GM18909 (cell line): ENCODE data around the gene NUDT3.
"Not testable (repeated sequence)": the region's sequence is repeated elsewhere in the genome, so short reads cannot be mapped to it uniquely, and the experiment has no call there.

ENCODE experiments used
- ATAC-seq: cut with Tn5 transposase; IDR thresholded peaks from one replicate; pipeline ENCODE4 v1.9.1; 2021; ENCODE audit warnings: mild to moderate bottlenecking; ENCODE audit not compliant: unreplicated experiment, poor library complexity

NUDT3 gene

GRCh38 chr6:34373511-34373910, 19.0 kb downstream of the NUDT3 start:
- ATAC-seq = no peak

DNA sequence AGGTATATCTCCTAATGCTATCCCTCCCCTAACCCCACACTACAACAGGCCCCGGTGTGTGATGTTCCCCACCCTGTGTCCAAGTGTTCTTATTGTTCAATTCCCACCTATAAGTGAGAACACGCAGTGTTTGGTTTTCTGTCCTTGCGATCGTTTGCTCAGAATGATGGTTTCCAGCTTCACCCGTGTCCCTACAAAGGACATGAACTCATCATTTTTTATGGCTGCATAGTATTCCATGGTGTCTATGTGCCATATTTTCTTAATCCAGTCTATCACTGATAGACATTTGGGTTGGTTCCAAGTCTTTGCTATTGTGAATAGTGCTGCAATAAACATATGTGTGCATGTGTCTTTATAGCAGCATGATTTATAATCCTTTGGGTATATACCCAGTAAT, 20.6 kb downstream of the NUDT3 start:
- ATAC-seq = not testable (repeated sequence)

DNA sequence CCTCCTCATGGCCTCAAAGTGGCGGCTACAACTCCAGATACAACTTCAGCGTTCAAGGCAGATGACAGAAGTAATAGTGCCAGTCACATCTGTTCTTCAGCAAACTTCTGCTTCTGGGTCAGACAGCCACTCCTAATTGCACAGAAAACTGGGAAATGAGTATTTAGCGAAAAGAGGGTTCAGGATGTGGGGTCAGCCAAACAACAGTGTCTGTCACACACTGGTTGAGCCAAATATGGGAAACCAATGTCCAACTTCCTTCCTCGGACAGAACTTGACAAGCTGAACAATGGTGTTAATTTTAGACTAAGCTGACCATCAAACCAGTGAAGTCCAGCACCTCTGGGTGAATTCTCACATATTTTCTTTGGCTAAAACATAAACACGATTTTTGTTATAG, 22.1 kb downstream of the NUDT3 start:
- no peak for ATAC-seq

GRCh38 chr6:34369385-34369784, 23.1 kb downstream of the NUDT3 start:
- no peak for ATAC-seq

- ATAC-seq = no peak
These were observed 25.9 kb downstream of the NUDT3 start for GRCh38 chr6:34366639-34366921.

DNA sequence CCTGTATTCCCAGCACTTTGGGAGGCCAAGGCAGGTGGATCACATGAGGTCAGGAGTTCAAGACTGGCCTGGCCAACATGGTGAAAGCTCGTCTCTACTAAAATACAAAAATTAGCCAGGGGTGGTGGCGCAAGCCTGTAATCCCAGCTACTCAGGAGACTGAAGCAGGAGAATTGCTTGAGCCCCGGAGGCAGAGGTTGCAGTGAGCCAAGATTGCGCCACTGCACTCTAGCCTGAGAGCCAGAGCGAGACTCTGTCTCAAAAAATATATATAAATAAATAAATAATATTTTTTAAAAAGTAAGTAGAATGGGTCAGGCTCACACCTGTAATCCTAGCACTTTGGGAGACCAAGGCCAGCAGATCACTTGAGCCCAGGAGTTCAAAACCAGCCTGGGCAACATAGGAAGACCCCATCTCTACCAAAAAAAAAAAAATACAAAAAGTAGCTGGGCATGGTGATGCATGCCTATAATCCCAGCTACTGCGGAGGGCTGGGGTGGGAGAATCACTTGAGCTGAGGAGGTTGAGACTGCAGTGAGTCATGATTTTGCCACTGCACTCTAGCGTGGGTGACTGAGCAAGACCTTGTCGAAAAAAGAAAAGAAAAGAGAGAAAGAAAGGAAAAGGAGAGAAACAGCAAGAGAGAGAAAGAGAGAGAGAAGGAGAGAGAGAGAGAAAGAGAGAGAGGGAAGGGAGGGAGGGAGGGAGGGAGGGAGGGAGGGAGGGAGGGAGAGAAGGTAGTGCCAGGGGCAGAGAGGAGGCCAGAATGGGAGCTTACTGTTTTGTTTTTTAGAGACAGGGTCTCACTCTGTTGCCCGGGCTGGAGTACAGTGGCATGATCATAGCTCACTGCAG, 26.5 kb downstream of the NUDT3 start:
- not testable (repeated sequence) for ATAC-seq

- ATAC-seq = not testable (repeated sequence)
These were observed 28.8 kb downstream of the NUDT3 start for GRCh38 chr6:34363681-34364075.

DNA sequence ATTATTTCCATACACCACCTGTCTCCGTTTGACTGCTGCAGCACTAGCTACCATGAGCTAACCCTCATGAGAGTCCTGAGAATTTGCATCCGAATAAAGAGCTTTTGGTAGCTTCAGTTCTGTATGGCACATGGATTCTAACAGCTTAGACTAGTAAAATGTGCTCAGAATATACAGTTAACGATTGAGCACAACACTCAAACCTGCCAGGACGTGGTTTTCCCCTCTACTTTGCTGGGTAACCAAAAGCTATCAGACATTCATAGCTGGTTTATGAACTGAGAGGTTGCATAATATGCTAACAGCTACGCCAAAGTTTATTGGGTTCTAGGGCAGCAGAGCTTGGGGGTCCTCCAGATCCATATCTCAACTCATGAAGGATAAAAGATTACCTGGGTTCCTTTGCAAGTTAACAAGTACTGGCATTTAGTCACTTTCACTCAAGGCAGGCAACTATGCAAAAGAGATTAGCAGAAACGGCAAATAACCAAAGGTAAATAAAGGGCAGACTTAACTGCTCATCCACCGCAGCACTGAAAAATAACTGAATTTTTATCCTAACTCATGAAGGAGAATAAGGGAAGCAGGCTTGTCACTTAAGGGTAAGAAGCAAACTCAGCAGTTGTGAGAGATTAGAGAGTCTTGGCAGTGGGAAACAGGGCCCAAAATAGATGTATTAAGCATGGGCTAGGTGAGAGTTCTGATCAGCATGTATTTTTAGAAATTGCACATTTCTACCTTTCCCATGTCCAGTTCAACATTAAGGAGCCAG, 29.4 kb downstream of the NUDT3 start:
- ATAC-seq = no peak

- ATAC-seq = no peak
These were observed 30.3 kb downstream of the NUDT3 start for GRCh38 chr6:34362176-34362575.

- no peak for ATAC-seq
These were observed 31.9 kb downstream of the NUDT3 start for GRCh38 chr6:34360556-34360955.

DNA sequence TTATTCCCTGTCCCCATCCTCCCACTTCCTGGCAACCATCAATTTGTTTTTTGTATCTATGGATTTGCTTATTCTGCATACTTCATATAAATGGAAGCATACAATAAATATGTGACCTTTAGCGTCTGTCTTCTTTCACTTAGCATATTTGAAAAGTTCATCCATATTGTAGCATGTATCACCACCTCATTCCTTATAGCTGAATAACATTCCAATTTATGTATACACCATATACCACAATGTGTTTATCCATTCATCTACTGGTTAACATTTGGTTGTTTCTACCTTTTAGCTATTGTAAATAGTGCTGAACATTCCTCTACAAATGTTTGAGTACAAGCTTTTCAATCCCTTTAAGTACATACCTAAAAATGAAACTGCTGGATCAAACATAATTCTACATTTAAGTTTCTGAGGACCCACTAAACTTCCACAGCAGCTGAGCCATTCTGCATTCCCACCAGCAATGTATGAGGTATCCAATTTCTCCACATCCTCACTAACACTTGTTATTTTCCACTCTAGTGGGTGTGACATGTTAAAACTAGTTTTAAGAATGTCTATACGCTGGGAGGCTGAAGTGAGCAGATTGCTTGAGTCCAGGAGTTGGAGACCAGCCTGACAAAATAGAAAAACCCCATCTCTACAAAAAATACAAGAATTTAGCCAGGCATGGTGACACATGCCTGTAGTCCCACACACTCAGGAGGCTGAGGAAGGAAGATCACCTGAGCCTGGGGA, 32.9 kb downstream of the NUDT3 start:
- no peak for ATAC-seq

DNA sequence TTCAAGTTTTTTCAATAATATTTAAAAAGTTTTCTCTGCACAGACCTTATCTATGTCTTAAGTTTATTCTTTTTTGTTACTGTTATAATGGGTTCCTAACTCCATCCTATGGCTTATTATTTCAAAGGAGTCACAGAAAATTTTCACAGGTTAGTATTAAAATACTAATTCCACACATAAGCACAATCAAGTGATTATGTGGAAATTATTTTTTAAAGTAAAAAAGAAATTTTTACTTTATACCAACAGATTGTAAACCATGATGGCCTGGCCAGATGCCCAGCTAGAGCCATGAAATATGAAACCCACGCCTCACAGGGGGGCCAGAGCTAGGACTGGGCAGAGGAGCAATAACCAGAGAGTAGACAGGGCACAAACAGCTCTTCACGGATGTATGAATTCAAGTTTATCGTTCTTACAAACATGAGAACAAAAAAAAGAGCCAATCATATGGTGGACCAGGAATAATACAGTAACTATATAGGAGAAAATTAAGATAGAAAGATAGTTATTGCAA, 34.0 kb downstream of the NUDT3 start:
- ATAC-seq = no peak

- ATAC-seq = no peak
These were observed 34.5 kb downstream of the NUDT3 start for GRCh38 chr6:34357937-34358336.

DNA sequence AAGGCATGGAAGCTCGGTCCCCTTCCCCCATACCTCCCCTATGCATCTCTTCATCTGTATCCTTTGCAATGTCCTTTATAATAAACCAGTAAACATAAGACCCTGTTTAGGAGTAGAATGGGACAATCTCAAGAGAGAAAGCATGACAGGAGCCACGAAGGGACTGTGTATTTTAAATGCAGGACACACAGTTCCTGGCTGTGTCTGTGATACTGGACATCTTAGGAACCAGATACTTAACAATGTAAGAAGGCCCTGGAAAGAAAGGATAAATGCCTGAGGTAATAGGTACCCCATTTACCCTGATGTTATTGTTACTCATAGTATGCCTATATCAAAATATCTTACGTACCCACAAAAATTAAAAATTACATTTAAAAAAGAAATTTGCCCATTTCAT, 36.6 kb downstream of the NUDT3 start:
- ATAC-seq = no peak

DNA sequence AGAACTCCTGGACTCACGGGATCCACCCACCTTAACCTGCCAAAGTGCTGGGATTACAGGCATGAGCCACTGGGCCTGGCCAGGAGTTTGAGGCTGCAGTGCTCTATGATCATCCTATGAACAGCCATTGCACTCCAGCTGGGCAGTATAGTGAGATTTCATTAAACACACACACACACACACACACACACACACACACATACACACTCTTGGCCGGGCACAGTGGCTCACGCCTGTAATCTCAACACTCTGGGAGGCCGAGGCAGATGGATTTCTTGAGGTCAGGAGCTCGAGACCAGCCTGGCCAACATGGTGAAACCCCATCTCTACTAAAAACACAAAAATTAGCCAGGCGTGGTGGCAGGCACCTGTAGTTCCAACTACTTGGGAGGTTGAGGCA, 38.2 kb downstream of the NUDT3 start:
- not testable (repeated sequence) for ATAC-seq

GRCh38 chr6:34353530-34353929, 38.9 kb downstream of the NUDT3 start:
- ATAC-seq = not testable (repeated sequence)

DNA sequence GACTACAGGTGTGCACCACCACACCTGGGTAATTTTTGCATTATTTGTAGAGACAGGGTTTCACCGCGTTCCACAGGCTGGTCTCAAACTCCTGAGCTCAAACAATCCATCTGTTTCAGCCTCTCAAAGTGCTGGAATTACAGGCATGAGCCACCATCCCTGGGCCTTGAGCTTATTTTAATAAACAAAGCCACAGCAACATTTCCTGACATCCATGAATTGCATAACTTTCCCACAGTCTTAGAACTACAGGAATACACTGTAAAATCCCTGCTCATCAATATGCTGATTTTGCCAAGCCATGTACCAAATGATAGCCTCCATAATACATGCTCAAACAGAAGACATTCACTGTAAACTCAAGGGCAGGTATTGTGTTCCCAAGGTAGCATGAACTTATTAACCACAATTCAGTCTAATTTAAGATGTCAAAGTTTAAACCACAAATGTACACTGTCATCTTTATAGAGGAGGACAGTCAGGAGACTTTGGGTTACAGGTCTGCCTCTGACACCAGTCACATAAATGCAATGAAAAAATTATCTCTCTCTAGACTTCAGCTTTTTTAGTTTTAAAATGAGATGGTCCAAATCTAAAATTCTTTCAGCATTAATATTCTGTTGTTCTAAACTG, 40.0 kb downstream of the NUDT3 start:
- no peak for ATAC-seq

DNA sequence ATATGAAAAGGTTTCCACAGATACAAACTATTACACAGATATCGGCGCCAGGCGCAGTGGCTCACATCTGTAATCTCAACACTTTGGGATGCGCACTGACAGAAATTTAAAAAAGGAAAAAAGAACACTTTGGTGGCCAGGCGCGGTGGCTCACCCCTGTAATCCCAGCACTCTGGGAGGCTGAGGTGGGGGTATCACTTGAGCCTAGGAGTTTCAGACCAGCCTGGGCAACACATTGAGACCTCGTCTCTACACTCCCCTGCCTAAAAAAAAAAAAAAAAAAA, 41.6 kb downstream of the NUDT3 start:
- ATAC-seq = no peak

DNA sequence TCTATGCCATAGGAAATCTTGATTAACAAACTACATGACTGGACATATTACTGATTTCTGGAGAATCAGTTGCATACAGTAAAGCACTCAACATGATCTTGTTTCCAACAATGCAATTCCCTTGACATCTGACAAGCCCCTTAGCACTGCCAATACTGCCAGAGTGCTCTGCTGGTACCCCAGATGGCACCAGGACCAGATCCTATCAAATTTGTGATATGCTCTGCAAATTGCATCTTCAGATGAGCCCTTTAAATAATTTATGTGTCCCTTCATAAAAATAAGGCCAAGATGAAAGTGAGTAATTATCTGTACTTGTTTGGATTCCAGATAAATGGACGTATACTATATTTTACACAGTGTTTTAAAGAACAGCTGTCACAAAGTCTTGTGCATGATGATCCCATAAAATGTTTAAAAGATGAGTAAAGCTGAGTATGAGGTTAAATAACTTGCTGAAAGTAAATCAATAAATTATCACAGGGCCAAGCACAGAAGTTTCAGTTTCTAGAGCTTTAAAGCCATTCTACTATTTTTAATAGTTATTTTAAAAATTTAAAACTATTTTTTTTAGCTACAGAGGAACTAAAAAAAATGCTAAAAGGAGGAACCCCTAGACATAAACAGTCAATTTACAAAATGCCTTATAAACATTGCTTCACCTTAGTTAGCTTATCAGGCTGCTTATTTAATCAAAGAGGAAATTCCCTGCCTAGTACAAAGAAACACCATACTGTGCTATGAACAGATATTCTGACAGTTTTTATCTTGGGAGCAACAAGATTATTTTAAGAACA, 42.1 kb downstream of the NUDT3 start:
- ATAC-seq = no peak

DNA sequence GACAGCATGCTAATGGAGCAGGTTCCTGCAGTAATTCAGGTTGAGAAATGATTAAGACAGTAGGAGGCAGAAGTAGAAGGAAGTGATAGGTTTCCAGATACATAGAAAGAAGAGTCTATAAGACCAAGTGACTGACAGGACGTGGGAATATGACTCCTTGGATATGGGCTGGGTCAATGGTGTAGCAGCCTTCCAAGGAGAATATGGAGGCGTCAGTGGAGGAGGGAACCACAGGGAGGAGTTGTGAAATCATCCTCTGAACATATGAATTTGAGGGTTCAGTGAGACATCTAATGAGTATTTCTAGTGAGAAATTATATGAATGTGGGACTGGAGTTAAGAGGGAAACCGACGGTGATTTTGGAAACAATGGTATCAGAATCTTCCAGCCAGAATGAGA, 43.3 kb downstream of the NUDT3 start:
- no peak for ATAC-seq
